Gastrocnemius medialis (tissue), 4 donors: ENCODE measurements around the gene LHPP.

ENCODE experiments used
- POLR2A ChIP-seq, 2 donors: fragments of 450-650 bp; IDR thresholded peaks; one replicate each; pipeline ENCODE4 v1.6.1; 2017; ENCODE audit warnings: antibody characterized with exemption in 2 of 2, mild to moderate bottlenecking in 2 of 2, moderate library complexity in 2 of 2
- TF ChIP-seq, protein P1 (sequence below), 5 experiments: fragments of 450-650 bp in 3 of 5; fragments of 200-600 bp in 2 of 5; sonication (generic) in 2 of 5; IDR thresholded peaks in 4 of 5; conservative IDR thresholded peaks in 1 of 5; 1 replicate in 4 of 5; 2 replicates in 1 of 5; pipeline ENCODE4 v1.5.1; 2016 to 2019; ENCODE audit warnings: antibody characterized with exemption in 5 of 5, mild to moderate bottlenecking in 3 of 5, moderate library complexity in 3 of 5

DNA sequence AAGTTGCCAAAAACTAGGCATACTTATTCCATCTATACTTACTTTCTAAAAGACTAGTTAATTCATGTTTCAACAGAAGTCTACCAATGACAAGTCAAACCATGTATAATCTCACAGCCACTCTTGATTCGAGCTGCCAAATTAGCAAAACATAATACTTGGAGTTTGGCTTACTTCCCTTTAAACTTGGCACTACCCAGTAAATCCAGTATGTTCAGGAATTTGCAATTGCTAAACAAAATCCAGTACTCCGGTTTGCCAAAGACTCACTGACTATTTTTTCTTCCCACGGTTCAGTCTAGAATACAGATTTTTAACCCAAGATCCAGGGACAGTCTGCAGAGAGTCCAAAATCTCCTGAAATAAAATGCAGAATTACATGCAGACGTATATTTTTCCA is 47.5 kb upstream of the LHPP start:
- TF ChIP-seq, protein P1, sequence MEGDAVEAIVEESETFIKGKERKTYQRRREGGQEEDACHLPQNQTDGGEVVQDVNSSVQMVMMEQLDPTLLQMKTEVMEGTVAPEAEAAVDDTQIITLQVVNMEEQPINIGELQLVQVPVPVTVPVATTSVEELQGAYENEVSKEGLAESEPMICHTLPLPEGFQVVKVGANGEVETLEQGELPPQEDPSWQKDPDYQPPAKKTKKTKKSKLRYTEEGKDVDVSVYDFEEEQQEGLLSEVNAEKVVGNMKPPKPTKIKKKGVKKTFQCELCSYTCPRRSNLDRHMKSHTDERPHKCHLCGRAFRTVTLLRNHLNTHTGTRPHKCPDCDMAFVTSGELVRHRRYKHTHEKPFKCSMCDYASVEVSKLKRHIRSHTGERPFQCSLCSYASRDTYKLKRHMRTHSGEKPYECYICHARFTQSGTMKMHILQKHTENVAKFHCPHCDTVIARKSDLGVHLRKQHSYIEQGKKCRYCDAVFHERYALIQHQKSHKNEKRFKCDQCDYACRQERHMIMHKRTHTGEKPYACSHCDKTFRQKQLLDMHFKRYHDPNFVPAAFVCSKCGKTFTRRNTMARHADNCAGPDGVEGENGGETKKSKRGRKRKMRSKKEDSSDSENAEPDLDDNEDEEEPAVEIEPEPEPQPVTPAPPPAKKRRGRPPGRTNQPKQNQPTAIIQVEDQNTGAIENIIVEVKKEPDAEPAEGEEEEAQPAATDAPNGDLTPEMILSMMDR (IDR thresholded peaks at IDR 0.05 in 4 of 5, conservative IDR thresholded peaks at IDR 0.05 in 1 of 5): no peak
- TF ChIP-seq POLR2A (IDR thresholded peaks at IDR 0.05): no peak
